ENCODE results near the gene COPS3. TPM values are rescaled to one million over a fixed set of nuclear protein-coding genes. Genes with fewer than 3 reads are reported as not detected.

COPS3 gene
- total RNA-seq, 1 experiment from 2014 or later: 113 TPM

- Histone ChIP-seq H3K56ac (ENCODE audit: insufficient read length, low read depth, low read length) (no peak overlapping the region), H2BK12ac (ENCODE audit: insufficient read length, low read depth, low read length) (no peak overlapping the region), H3K27ac (ENCODE audit: insufficient read length, low read depth, low read length) (no peak overlapping the region), H3K4me1 (ENCODE audit: insufficient read depth, low read length) (no peaks in the 10 kb centered on the region), H3K27me3 (ENCODE audit: insufficient read depth, low read length) (no peaks in the 10 kb centered on the region), H3K4ac (ENCODE audit: low read depth, low read length) (no peak overlapping the region), H3K23me2 (ENCODE audit: insufficient read length, low read depth, low read length, poor library complexity, severe bottlenecking) (no peaks in the 10 kb centered on the region), H2AK5ac (ENCODE audit: insufficient read length, low read length) (no peak overlapping the region), H2BK15ac (ENCODE audit: low read depth, low read length) (no peak overlapping the region), H3K9ac (ENCODE audit: extremely low read depth, insufficient read length, low read length) (no peak overlapping the region), H3K9me3 (ENCODE audit: control insufficient read depth, low read depth, low read length) (no peaks in the 10 kb centered on the region), H4K8ac (replicated peaks; ENCODE audit: insufficient read length, low read depth, low read length) (no peak overlapping the region), H2BK5ac (ENCODE audit: insufficient read length, low read length) (no peak overlapping the region), H3T11ph (ENCODE audit: low read length) (no peak overlapping the region), H4K91ac (ENCODE audit: insufficient read length, low read depth, low read length) (no peak overlapping the region), H3K4me2 (ENCODE audit: insufficient read depth, insufficient read length, low read length) (no peak overlapping the region), H2AFZ (ENCODE audit: low read length) (no peak overlapping the region), H4K20me1 (ENCODE audit: control insufficient read depth, insufficient read depth, insufficient read length) (no peaks in the 10 kb centered on the region), H3K18ac (ENCODE audit: insufficient read length, low read depth, low read length) (no peak overlapping the region), H3K23ac (ENCODE audit: insufficient read length, low read depth, low read length) (no peak overlapping the region), H3K79me1 (ENCODE audit: insufficient read depth, low read depth, low read length, poor library complexity, severe bottlenecking) (no peaks in the 10 kb centered on the region), H3K14ac (ENCODE audit: insufficient read depth, low read length) (no peak overlapping the region), H3K79me2 (ENCODE audit: insufficient read depth, low read length) (no peaks in the 10 kb centered on the region), H2BK20ac (ENCODE audit: low read depth, low read length, poor library complexity, severe bottlenecking) (no peak overlapping the region), H2BK120ac (ENCODE audit: low read depth, low read length, poor library complexity, severe bottlenecking) (no peak overlapping the region), H4K5ac (ENCODE audit: insufficient read length, low read depth, low read length) (no peak overlapping the region)
- Mint-ChIP-seq H3K9me3 (no peaks in the 10 kb centered on the region), H3K27ac (no peak overlapping the region), H3K4me3 (no peak overlapping the region), H3K27me3 (ENCODE audit: low read depth) (peaks cover 9% of the 10 kb centered on the region), H3K36me3 (ENCODE audit: insufficient read depth in 1 of 3, low read depth in 3 of 3) (no peaks in the 10 kb centered on the region), H3K4me1 (no peaks in the 10 kb centered on the region)
- WGBS (ENCODE audit: extremely low coverage, insufficient read length, low lambda C conversion rate): no CpG with 5 or more reads among the region's 4 CpGs
- no peak for DNase-seq
- no peak for TF ChIP-seq CTCF (conservative IDR thresholded peaks at IDR 0.05)
These were observed 8.0 kb upstream of the COPS3 start for GRCh38 chr17:17289086-17289485.
